B cell (primary cell): ENCODE results near the gene FRMD6. TPM values are rescaled to one million over a fixed set of nuclear protein-coding genes. Genes with fewer than 3 reads are reported as not detected.

Experiments used
- ATAC-seq: fragments of 200-7000 bp; cut with Tn5 transposase; one replicate; pipeline ENCODE4 v1.10.0; 2021; ENCODE audit warnings: low read depth, mild to moderate bottlenecking, moderate number of reproducible peaks, moderate library complexity
- CTCF ChIA-PET: fragments of 350-600 bp; sonication (Branson Sonifier 250); formaldehyde crosslinking; loops from one replicate; lab custom pipeline; 2021; ENCODE audit warnings: antibody characterized with exemption, inconsistent platforms; lab: Charles Lee
- POLR2A ChIA-PET: fragments of 350-600 bp; sonication (Branson Sonifier 250); formaldehyde crosslinking; loops from one replicate; lab custom pipeline; 2021; ENCODE audit warnings: antibody characterized with exemption; lab: Charles Lee
- DNase-seq: peaks from one replicate; pipeline ENCODE4 v3.0.0; 2013
- H2AFZ ChIP-seq: 2 replicates; pipeline ENCODE4 v1.6.1; 2012; ENCODE audit warnings: mild to moderate bottlenecking, low read depth, low read length; ENCODE audit not compliant: insufficient read depth, poor library complexity, severe bottlenecking
- H3K27ac ChIP-seq, 2 donors: 1 replicate in 1 of 2; 2 replicates in 1 of 2; pipeline ENCODE4 v1.5.1; 2012 to 2013; ENCODE audit warnings: low read length in 2 of 2, mild to moderate bottlenecking in 2 of 2, moderate library complexity in 1 of 2
- H3K27me3 ChIP-seq, 4 experiments: fragments of 200-600 bp in 1 of 4; sonication (generic) in 1 of 4; replicated peaks in 1 of 4; 1 replicate in 2 of 4; 2 replicates in 2 of 4; pipeline versions ENCODE4 v1.6.1 to v1.7.0; 2013 to 2016; ENCODE audit warnings: low read length in 3 of 4, mild to moderate bottlenecking in 2 of 4, mixed read lengths in 1 of 4, moderate library complexity in 1 of 4; ENCODE audit not compliant: insufficient read depth in 4 of 4, control insufficient read depth in 3 of 4; ENCODE audit errors: control extremely low read depth in 1 of 4
- H3K36me3 ChIP-seq, 2 experiments: replicated peaks in 1 of 2; 1 replicate in 1 of 2; 2 replicates in 1 of 2; pipeline versions ENCODE4 v1.6.1 to v1.7.1; 2013; ENCODE audit warnings: low read length in 1 of 2; ENCODE audit not compliant: insufficient read depth in 2 of 2, control insufficient read depth in 1 of 2; ENCODE audit errors: control extremely low read depth in 1 of 2, extremely low read depth in 1 of 2
- H3K4me1 ChIP-seq, 2 donors: fragments of 200-600 bp in 1 of 2; sonication (generic) in 1 of 2; 1 replicate in 1 of 2; 2 replicates in 1 of 2; pipeline versions ENCODE4 v1.5.1 to v1.6.1; 2013 to 2017; ENCODE audit warnings: low read length in 2 of 2; ENCODE audit not compliant: control insufficient read depth in 2 of 2, insufficient read depth in 2 of 2
- H3K4me2 ChIP-seq: replicated peaks from 2 replicates; pipeline ENCODE3; 2012; ENCODE audit warnings: mild to moderate bottlenecking, low read depth, low read length; ENCODE audit not compliant: poor library complexity, severe bottlenecking
- H3K4me3 ChIP-seq, 5 experiments: fragments of 200-600 bp in 1 of 5; sonication (generic) in 1 of 5; 1 replicate in 3 of 5; 2 replicates in 2 of 5; pipeline versions ENCODE4 v1.5.1 to v1.7.0; 2011 to 2016; ENCODE audit warnings: low read length in 4 of 5, mild to moderate bottlenecking in 4 of 5, low read depth in 2 of 5, control low read depth in 1 of 5, moderate library complexity in 1 of 5; ENCODE audit not compliant: insufficient read depth in 1 of 5; ENCODE audit errors: control extremely low read depth in 1 of 5, extremely low read depth in 1 of 5
- H3K79me2 ChIP-seq: fragments of 200-600 bp; sonication (generic); one replicate; pipeline ENCODE4 v1.6.0; 2016; ENCODE audit warnings: low read length; ENCODE audit not compliant: control insufficient read depth, insufficient read depth
- H3K9ac ChIP-seq: fragments of 200-600 bp; sonication (generic); 2 replicates; pipeline ENCODE4 v1.6.1; 2017; ENCODE audit warnings: mild to moderate bottlenecking, low read length, moderate library complexity
- H3K9me3 ChIP-seq, 3 donors: one replicate each; pipeline versions ENCODE4 v1.6.1 to v1.7.1; 2013; ENCODE audit warnings: low read length in 2 of 3; ENCODE audit not compliant: control insufficient read depth in 2 of 3, insufficient read depth in 1 of 3; ENCODE audit errors: control extremely low read depth in 1 of 3
- H4K20me1 ChIP-seq: 2 replicates; pipeline ENCODE4 v1.6.0; 2012; ENCODE audit warnings: mild to moderate bottlenecking, low read length; ENCODE audit not compliant: insufficient read depth, control insufficient read depth, poor library complexity, severe bottlenecking
- H3K27ac Mint-ChIP-seq: one replicate; pipeline ENCODE4 v1.8.0; 2021; ENCODE audit warnings: mixed read lengths
- H3K27me3 Mint-ChIP-seq: one replicate; pipeline ENCODE4 v1.8.0; 2021; ENCODE audit warnings: mixed read lengths
- H3K4me1 Mint-ChIP-seq: one replicate; pipeline ENCODE4 v1.8.0; 2021; ENCODE audit warnings: mixed read lengths
- H3K4me3 Mint-ChIP-seq: one replicate; pipeline ENCODE4 v1.8.0; 2021; ENCODE audit warnings: mixed read lengths
- H3K9me3 Mint-ChIP-seq: one replicate; pipeline ENCODE4 v1.8.0; 2022; ENCODE audit warnings: mixed read lengths; ENCODE audit not compliant: insufficient read depth
- CTCF ChIP-seq: fragments of 200-600 bp; IDR thresholded peaks from one replicate; pipeline ENCODE4 v1.8.0; 2022; ENCODE audit warnings: antibody characterized with exemption, mild to moderate bottlenecking
- EZH2 ChIP-seq: IDR thresholded peaks from 2 replicates; pipeline ENCODE4 v1.6.1; 2012; ENCODE audit warnings: borderline replicate concordance, low read depth, mild to moderate bottlenecking, moderate library complexity, low read length; ENCODE audit not compliant: insufficient read depth, poor library complexity, severe bottlenecking
- WGBS: methylation state at CpG from one replicate; pipeline ENCODE4 v1.1.5; 2013; ENCODE audit warnings: missing lambda C conversion rate; ENCODE audit not compliant: insufficient coverage; 5-methylcytosine and 5-hydroxymethylcytosine counted together
- intact Hi-C: fragments of 100-400 bp; cut with micrococcal nuclease; formaldehyde crosslinking; loops from one replicate; pipeline ENCODE4 v1.10.0; 2022
- polyA plus RNA-seq: library from polyadenylated mRNA; depleted of rRNA; stranded (reverse); fragments of >200 nt; gene quantifications from 2 replicates; pipeline ENCODE4 v1.2.3, GENCODE V29; 2012
- total RNA-seq, 2 donors: library from RNA; stranded (reverse); fragments of 120-200 nt in 1 of 2; gene quantifications; 1 replicate in 1 of 2; 2 replicates in 1 of 2; pipeline versions ENCODE4 v1.2.3 to v1.2.4, GENCODE V29; 2013 to 2022

FRMD6 gene
- total and polyA plus RNA-seq, 2 donors (not counting 1 experiment from before 2014, with no cell fraction given) = 0.03 to 0.30 TPM

DNA sequence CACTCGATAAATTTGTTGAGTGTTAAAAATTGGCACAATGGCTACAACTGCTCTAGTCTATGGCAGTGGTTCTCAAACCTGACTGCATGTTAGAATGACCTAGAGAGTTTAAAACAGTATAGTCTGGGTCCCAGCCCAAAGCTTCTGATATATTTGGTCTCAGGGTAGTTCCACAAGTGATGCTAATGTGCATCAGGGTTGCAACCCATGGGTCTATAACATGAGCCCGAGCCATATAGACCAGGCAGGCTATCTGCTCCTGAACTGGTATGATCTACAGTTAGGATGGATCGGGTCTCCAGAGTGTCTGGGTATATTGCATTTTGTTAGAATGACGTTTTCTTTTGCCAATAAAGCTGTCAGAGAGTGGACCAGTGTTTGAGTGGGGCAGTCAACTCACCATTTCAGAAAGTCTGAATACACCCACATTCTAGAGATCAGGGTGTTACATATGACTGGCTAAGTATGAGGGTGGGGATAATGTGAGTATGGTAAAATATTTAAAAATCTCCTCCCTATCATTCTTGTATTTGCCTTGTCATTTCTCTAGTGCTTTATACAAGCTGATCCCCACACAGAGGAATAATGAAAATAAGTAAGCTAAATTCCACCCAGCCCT, 80.9 kb downstream of the FRMD6 start:
- Mint-ChIP-seq H3K27ac (no peak overlapping the region), H3K4me3 (no peak overlapping the region)
- CTCF ChIA-PET = no interaction called here

GRCh38 chr14:51733147-51733546, 81.4 kb downstream of the FRMD6 start:
- Mint-ChIP-seq H3K4me1 (no peaks in the 10 kb centered on the region), H3K4me3 (no peak overlapping the region), H3K27me3 (peaks cover 22% of the 10 kb centered on the region), H3K9me3 (no peaks in the 10 kb centered on the region), H3K27ac (no peak overlapping the region)
- DNase-seq (no peak), ATAC-seq (no peak)
- ChIA-PET POLR2A (no interaction called here), CTCF (no interaction called here)
- Histone ChIP-seq H3K27me3 (peaks cover 0 to 6% (median 3%) of the 10 kb centered on the region in 4 experiments), H3K79me2 (no peaks in the 10 kb centered on the region), H3K4me1 (no peaks in the 10 kb centered on the region), H3K4me3 (no peak overlapping the region), H3K9ac (no peak overlapping the region), H3K36me3 (no peaks in the 10 kb centered on the region), H3K9me3 (no peaks in the 10 kb centered on the region), H4K20me1 (no peaks in the 10 kb centered on the region), H2AFZ (no peak overlapping the region), H3K27ac (no peak overlapping the region), H3K4me2 (no peak overlapping the region)
- no peak for TF ChIP-seq EZH2
- no peak for TF ChIP-seq CTCF
- no CpG with 5 or more reads among the region's 1 CpG for WGBS
- intact Hi-C loops = no loop called here

More for the DNA sequence above, 80.9 kb downstream of the FRMD6 start:
- Histone ChIP-seq H3K9me3 (no peaks in the 10 kb centered on the region), H3K79me2 (no peaks in the 10 kb centered on the region), H3K9ac (no peak overlapping the region), H3K36me3 (no peaks in the 10 kb centered on the region), H2AFZ (no peak overlapping the region), H3K4me2 (no peak overlapping the region), H4K20me1 (no peaks in the 10 kb centered on the region), H3K27me3 (peaks cover 0 to 6% (median 3%) of the 10 kb centered on the region in 4 experiments), H3K27ac (no peak overlapping the region), H3K4me1 (no peaks in the 10 kb centered on the region), H3K4me3 (no peak overlapping the region)
- no peak for DNase-seq
- 93% methylated on average over 2 of the region's 4 CpGs for WGBS
- H3K27me3 Mint-ChIP-seq = peaks cover 22% of the 10 kb centered on the region
- no peak for ATAC-seq
- intact Hi-C loops = no loop called here
- no peaks in the 10 kb centered on the region for H3K9me3 Mint-ChIP-seq
- POLR2A ChIA-PET = no interaction called here
- TF ChIP-seq EZH2 = no peak
- no peak for TF ChIP-seq CTCF
- no peaks in the 10 kb centered on the region for H3K4me1 Mint-ChIP-seq
